PC-9 (cell line): ENCODE measurements around the gene FRZB. TPM values are rescaled to one million over a fixed set of nuclear protein-coding genes. Genes with fewer than 3 reads are reported as not detected.

ENCODE experiments used
- BruUV-seq: library from RNA; stranded (reverse); fragments of 400-500 nt; replicated peaks from 2 replicates; lab custom pipeline; 2021; lab: Mats Ljungman, UMichigan
- CTCF ChIA-PET: fragments of 300-600 bp; sonication (Branson Sonifier 250); formaldehyde crosslinking; loops from one replicate; lab custom pipeline; 2022; ENCODE audit warnings: antibody characterized with exemption; lab: Charles Lee
- POLR2A ChIA-PET: fragments of 300-600 bp; sonication (Branson Sonifier 250); formaldehyde crosslinking; loops from one replicate; lab custom pipeline; 2022; ENCODE audit warnings: antibody characterized with exemption; ENCODE audit not compliant: unreplicated experiment; lab: Charles Lee
- DNase-seq, 2 experiments: peaks; one replicate each; pipeline versions ENCODE4 v3.0.0 to v3.0.0-alpha.2; 2015 to 2022; ENCODE audit warnings: mixed read lengths in 1 of 2
- H2AFZ ChIP-seq: fragments of 200-600 bp; sonication (generic); 2 replicates; pipeline ENCODE4 v1.8.1; 2017; ENCODE audit warnings: antibody characterized with exemption
- H3F3A ChIP-seq: fragments of 200-600 bp; sonication (generic); 2 replicates; pipeline ENCODE4 v1.8.1; 2017; ENCODE audit warnings: antibody characterized with exemption, mild to moderate bottlenecking, low read depth; ENCODE audit not compliant: insufficient read depth
- H3K27ac ChIP-seq: fragments of 200-600 bp; sonication (generic); 2 replicates; pipeline ENCODE4 v1.6.1; 2016; ENCODE audit warnings: mixed run types
- H3K27me3 ChIP-seq: fragments of 200-600 bp; sonication (generic); 2 replicates; pipeline ENCODE4 v1.6.1; 2016; ENCODE audit warnings: low read depth, mixed run types; ENCODE audit not compliant: insufficient read depth
- H3K36me3 ChIP-seq: fragments of 200-600 bp; sonication (generic); 2 replicates; pipeline ENCODE4 v1.6.1; 2016; ENCODE audit warnings: low read depth, mixed run types
- H3K4me1 ChIP-seq: fragments of 200-600 bp; sonication (generic); replicated peaks from 2 replicates; pipeline ENCODE4 v1.6.1; 2016; ENCODE audit warnings: mixed run types; ENCODE audit not compliant: insufficient read depth
- H3K4me2 ChIP-seq: fragments of 200-600 bp; sonication (generic); 2 replicates; pipeline ENCODE4 v1.6.1; 2017; ENCODE audit warnings: mixed run types
- H3K4me3 ChIP-seq: fragments of 200-600 bp; sonication (generic); 2 replicates; pipeline ENCODE4 v1.6.1; 2016; ENCODE audit warnings: mixed run types
- H3K79me2 ChIP-seq: fragments of 200-600 bp; sonication (generic); 2 replicates; pipeline ENCODE4 v1.6.1; 2017; ENCODE audit warnings: low read depth, mixed run types
- H3K9me2 ChIP-seq: fragments of 200-600 bp; sonication (generic); 2 replicates; pipeline ENCODE4 v1.8.1; 2017; ENCODE audit warnings: mild to moderate bottlenecking; ENCODE audit not compliant: insufficient read depth
- H3K9me3 ChIP-seq: fragments of 200-600 bp; sonication (generic); 2 replicates; pipeline ENCODE4 v1.8.1; 2016; ENCODE audit warnings: low read depth; ENCODE audit not compliant: insufficient read depth
- H4K20me1 ChIP-seq: fragments of 200-600 bp; sonication (generic); 2 replicates; pipeline ENCODE4 v1.8.1; 2017; ENCODE audit not compliant: insufficient read depth
- CTCF ChIP-seq: fragments of 200-600 bp; sonication (generic); conservative IDR thresholded peaks from 2 replicates; pipeline ENCODE4 v1.6.1; 2017; ENCODE audit warnings: mixed run types, antibody characterized with exemption, mild to moderate bottlenecking, moderate library complexity
- EZH2 ChIP-seq: fragments of 200-600 bp; sonication (generic); IDR thresholded peaks from 2 replicates; pipeline ENCODE4 v1.8.0; 2017; ENCODE audit warnings: antibody characterized with exemption, low read depth
- intact Hi-C: fragments of 100-400 bp; cut with micrococcal nuclease; formaldehyde crosslinking; loops from one replicate; pipeline ENCODE4 v1.10.0; 2022; ENCODE audit not compliant: unreplicated experiment
- total RNA-seq: library from RNA; stranded (reverse); gene quantifications from 2 replicates; pipeline ENCODE4 v1.2.3, GENCODE V29; 2021

The FRZB gene
- total RNA-seq, 1 experiment from 2014 or later = 0.15 TPM

GRCh38 chr2:182887753-182888415 lies 21.4 kb upstream of the FRZB start:
- no peaks in the 10 kb centered on the region for H3K9me3 ChIP-seq
- H2AFZ ChIP-seq = no peak overlapping the region; the same call in 1 of the 2 replicates
- TF ChIP-seq CTCF (no peak), EZH2 (no peak)
- intact Hi-C loops = no loop called here
- no peaks in the 10 kb centered on the region for H3F3A ChIP-seq
- H3K27me3 ChIP-seq = no peaks in the 10 kb centered on the region
- H3K36me3 ChIP-seq = no peaks in the 10 kb centered on the region
- no peak for DNase-seq
- no peaks in the 10 kb centered on the region for H3K4me1 ChIP-seq
- H3K27ac ChIP-seq = no peak overlapping the region
- no peak overlapping the region for H3K4me2 ChIP-seq
- no peaks in the 10 kb centered on the region for H4K20me1 ChIP-seq
- no peaks in the 10 kb centered on the region for H3K79me2 ChIP-seq
- BruUV-seq = no TSS peak
- no peak overlapping the region for H3K4me3 ChIP-seq
- ChIA-PET CTCF (no interaction called here), POLR2A (no interaction called here)
- peaks cover 3% of the 10 kb centered on the region; the same call in 1 of the 2 replicates for H3K9me2 ChIP-seq

- Histone ChIP-seq H3K27me3 (no peaks in the 10 kb centered on the region), H3K9me2 (peaks cover 3% of the 10 kb centered on the region; the same call in 1 of the 2 replicates), H3F3A (no peaks in the 10 kb centered on the region), H3K4me2 (no peak overlapping the region), H4K20me1 (no peaks in the 10 kb centered on the region), H3K36me3 (no peaks in the 10 kb centered on the region), H3K9me3 (no peaks in the 10 kb centered on the region), H3K4me1 (no peaks in the 10 kb centered on the region), H3K27ac (no peak overlapping the region), H3K4me3 (no peak overlapping the region), H2AFZ (no peak overlapping the region), H3K79me2 (no peaks in the 10 kb centered on the region)
- POLR2A ChIA-PET = no interaction called here
- intact Hi-C loops = no loop called here
- BruUV-seq = no TSS peak
- DNase-seq = no peak
- CTCF ChIA-PET = no interaction called here
- no peak for TF ChIP-seq CTCF
- no peak for TF ChIP-seq EZH2
Measured at GRCh38 chr2:182887093-182887492, 20.7 kb upstream of the FRZB start.

- H3K4me2 ChIP-seq = no peak overlapping the region
- no peak overlapping the region for H3K4me3 ChIP-seq
- no peaks in the 10 kb centered on the region for H3K36me3 ChIP-seq
- intact Hi-C loops = no loop called here
- H3K4me1 ChIP-seq = no peaks in the 10 kb centered on the region
- no peaks in the 10 kb centered on the region for H3K9me2 ChIP-seq
- H3K9me3 ChIP-seq = no peaks in the 10 kb centered on the region
- ChIA-PET POLR2A (no interaction called here), CTCF (no interaction called here)
- H4K20me1 ChIP-seq = no peaks in the 10 kb centered on the region
- no peaks in the 10 kb centered on the region for H3K27me3 ChIP-seq
- no peak overlapping the region for H3K27ac ChIP-seq
- H3F3A ChIP-seq = no peaks in the 10 kb centered on the region
- no peaks in the 10 kb centered on the region for H3K79me2 ChIP-seq
- H2AFZ ChIP-seq = no peak overlapping the region
- DNase-seq = no peak
- BruUV-seq = no TSS peak
- TF ChIP-seq CTCF (no peak), EZH2 (no peak)
Measured at GRCh38 chr2:182885771-182886170, 19.3 kb upstream of the FRZB start.
